Fibroblast of lung (primary cell): ENCODE data around the gene AK5. TPM values are rescaled to one million over a fixed set of nuclear protein-coding genes. Genes with fewer than 3 reads are reported as not detected.

Experiments
- DNase-seq, 2 donors: peaks; one replicate each; pipeline versions ENCODE4 v3.0.0 to v3.0.0-alpha.2; 2010; ENCODE audit warnings: low read depth in 2 of 2
- H2AFZ ChIP-seq: 2 replicates; pipeline ENCODE4 v1.5.1; 2012; ENCODE audit warnings: low read length, control low read depth, inconsistent platforms
- H3K27ac ChIP-seq: 2 replicates; pipeline ENCODE4 v1.5.1; 2011; ENCODE audit warnings: low read length, control low read depth; ENCODE audit not compliant: insufficient read depth
- H3K27me3 ChIP-seq: 2 replicates; pipeline ENCODE4 v1.5.1; 2011; ENCODE audit warnings: mild to moderate bottlenecking, low read length; ENCODE audit not compliant: control insufficient read depth, insufficient read depth
- H3K36me3 ChIP-seq: 2 replicates; pipeline ENCODE4 v1.5.1; 2011; ENCODE audit warnings: low read length; ENCODE audit not compliant: control insufficient read depth, insufficient read depth
- H3K4me1 ChIP-seq: 2 replicates; pipeline ENCODE4 v1.5.1; 2011; ENCODE audit warnings: low read length; ENCODE audit not compliant: control insufficient read depth, insufficient read depth; ENCODE audit errors: extremely low read depth
- H3K4me2 ChIP-seq: 2 replicates; pipeline ENCODE4 v1.5.1; 2011; ENCODE audit warnings: low read length, control low read depth; ENCODE audit not compliant: insufficient read depth; ENCODE audit errors: extremely low read depth
- H3K4me3 ChIP-seq, 4 experiments: fragments of 200-600 bp in 1 of 4; sonication (generic) in 1 of 4; replicated peaks in 1 of 4; 2 replicates each; pipeline ENCODE4 v1.5.1; 2011 to 2016; ENCODE audit warnings: low read length in 4 of 4, low read depth in 3 of 4, mild to moderate bottlenecking in 3 of 4, control low read depth in 2 of 4, inconsistent platforms in 1 of 4, mixed read lengths in 1 of 4; ENCODE audit not compliant: insufficient read depth in 1 of 4; ENCODE audit errors: control extremely low read depth in 1 of 4
- H3K79me2 ChIP-seq: 2 replicates; pipeline ENCODE4 v1.5.1; 2012; ENCODE audit warnings: mild to moderate bottlenecking, low read length, inconsistent platforms; ENCODE audit not compliant: control insufficient read depth, insufficient read depth
- H3K9ac ChIP-seq: 2 replicates; pipeline ENCODE4 v1.5.1; 2011; ENCODE audit warnings: mild to moderate bottlenecking, low read length, control low read depth; ENCODE audit not compliant: insufficient read depth
- H3K9me3 ChIP-seq: 2 replicates; pipeline ENCODE4 v1.5.1; 2012; ENCODE audit warnings: low read depth, low read length; ENCODE audit not compliant: control insufficient read depth, insufficient read depth
- H4K20me1 ChIP-seq: 2 replicates; pipeline ENCODE4 v1.5.1; 2011; ENCODE audit warnings: low read length; ENCODE audit not compliant: control insufficient read depth, insufficient read depth; ENCODE audit errors: extremely low read depth
- EZH2 ChIP-seq: IDR thresholded peaks from 2 replicates; pipeline ENCODE4 v1.5.1; 2012; ENCODE audit warnings: low read length, control low read depth, mild to moderate bottlenecking; ENCODE audit errors: missing control alignments
- polyA plus RNA-seq, 2 donors: library from polyadenylated mRNA; depleted of rRNA in 1 of 2; stranded (reverse) in 1 of 2; unstranded in 1 of 2; fragments of >200 nt; gene quantifications; 2 replicates each; pipeline ENCODE4 v1.2.1, GENCODE V29; 2011 to 2012; ENCODE audit warnings: missing spikeins in 1 of 2
- total RNA-seq: library from RNA; depleted of rRNA; stranded (reverse); fragments of >200 nt; gene quantifications from 2 replicates; pipeline ENCODE4 v1.2.1, GENCODE V29; 2014
- TF ChIP-seq, protein P1 (sequence below), 2 donors: IDR thresholded peaks in 1 of 2; conservative IDR thresholded peaks in 1 of 2; 1 replicate in 1 of 2; 2 replicates in 1 of 2; pipeline ENCODE4 v1.5.1; 2011 to 2012; ENCODE audit warnings: low read length in 2 of 2, control low read depth in 1 of 2, inconsistent platforms in 1 of 2, low read depth in 1 of 2, mild to moderate bottlenecking in 1 of 2

Gene AK5
- total and polyA plus RNA-seq, 2 donors (not counting 1 experiment from before 2014, with no cell fraction given), result 37.9 to 87.7 TPM

DNA sequence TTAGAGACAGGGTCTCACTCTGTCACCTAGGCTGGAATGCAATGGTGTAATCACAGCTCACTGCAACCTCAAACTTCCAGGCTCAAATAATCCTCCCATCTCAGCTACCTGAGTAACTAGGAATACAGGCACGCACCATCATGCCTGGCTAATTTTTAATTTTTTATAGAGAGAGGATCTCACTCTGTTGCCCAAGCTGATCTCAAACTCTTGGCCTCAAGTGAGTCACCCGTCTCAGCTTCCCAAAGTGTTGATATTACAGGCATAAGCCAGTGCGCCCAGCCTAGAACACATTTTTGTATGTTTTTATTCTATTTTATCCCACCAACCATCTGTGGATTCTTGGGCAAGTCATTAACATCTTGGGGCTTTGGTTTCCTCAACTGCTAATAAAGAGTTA, 100.5 kb downstream of the AK5 start:
- Histone ChIP-seq H3K27me3 (no peaks in the 10 kb centered on the region), H3K27ac (no peak overlapping the region), H3K9ac (no peak overlapping the region), H3K4me1 (peaks cover 9% of the 10 kb centered on the region), H2AFZ (no peak overlapping the region), H3K4me2 (no peak overlapping the region), H4K20me1 (no peaks in the 10 kb centered on the region), H3K79me2 (no peaks in the 10 kb centered on the region), H3K4me3 (no peak overlapping the region), H3K9me3 (no peaks in the 10 kb centered on the region), H3K36me3 (no peaks in the 10 kb centered on the region)
- peak; percentile 24 to 32 for DNase-seq
- TF ChIP-seq, protein P1, sequence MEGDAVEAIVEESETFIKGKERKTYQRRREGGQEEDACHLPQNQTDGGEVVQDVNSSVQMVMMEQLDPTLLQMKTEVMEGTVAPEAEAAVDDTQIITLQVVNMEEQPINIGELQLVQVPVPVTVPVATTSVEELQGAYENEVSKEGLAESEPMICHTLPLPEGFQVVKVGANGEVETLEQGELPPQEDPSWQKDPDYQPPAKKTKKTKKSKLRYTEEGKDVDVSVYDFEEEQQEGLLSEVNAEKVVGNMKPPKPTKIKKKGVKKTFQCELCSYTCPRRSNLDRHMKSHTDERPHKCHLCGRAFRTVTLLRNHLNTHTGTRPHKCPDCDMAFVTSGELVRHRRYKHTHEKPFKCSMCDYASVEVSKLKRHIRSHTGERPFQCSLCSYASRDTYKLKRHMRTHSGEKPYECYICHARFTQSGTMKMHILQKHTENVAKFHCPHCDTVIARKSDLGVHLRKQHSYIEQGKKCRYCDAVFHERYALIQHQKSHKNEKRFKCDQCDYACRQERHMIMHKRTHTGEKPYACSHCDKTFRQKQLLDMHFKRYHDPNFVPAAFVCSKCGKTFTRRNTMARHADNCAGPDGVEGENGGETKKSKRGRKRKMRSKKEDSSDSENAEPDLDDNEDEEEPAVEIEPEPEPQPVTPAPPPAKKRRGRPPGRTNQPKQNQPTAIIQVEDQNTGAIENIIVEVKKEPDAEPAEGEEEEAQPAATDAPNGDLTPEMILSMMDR (conservative IDR thresholded peaks at IDR 0.05 in 1 of 2, IDR thresholded peaks at IDR 0.05 in 1 of 2; ENCODE audit: low read depth in 1 of 2, low read length in 2 of 2), result no peak
- TF ChIP-seq EZH2, result no peak

DNA sequence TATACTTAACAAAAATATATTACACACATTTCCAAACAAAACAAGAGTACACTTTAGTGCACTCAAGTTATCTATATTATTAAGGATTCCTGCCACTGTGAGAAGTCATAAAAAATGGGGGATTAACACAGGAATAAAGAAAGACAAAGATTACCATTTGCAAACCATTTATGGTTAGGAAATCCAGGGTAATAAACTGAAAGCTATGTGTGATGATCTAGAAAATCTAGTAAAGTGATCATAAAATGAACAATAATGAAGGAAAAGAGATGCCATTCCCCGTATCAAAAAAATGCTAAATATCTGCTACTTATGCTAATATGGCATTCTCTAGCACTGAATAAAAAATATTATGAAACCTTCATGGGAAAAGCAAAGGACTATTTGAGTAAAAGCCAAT, 101.4 kb downstream of the AK5 start:
- Histone ChIP-seq H3K9me3 (no peaks in the 10 kb centered on the region), H3K4me3 (no peak overlapping the region), H3K27ac (no peak overlapping the region), H3K36me3 (no peaks in the 10 kb centered on the region), H2AFZ (no peak overlapping the region), H3K9ac (no peak overlapping the region), H3K4me2 (no peak overlapping the region), H3K79me2 (no peaks in the 10 kb centered on the region), H4K20me1 (no peaks in the 10 kb centered on the region), H3K4me1 (peaks cover 10% of the 10 kb centered on the region), H3K27me3 (no peaks in the 10 kb centered on the region)
- no peak for DNase-seq
- TF ChIP-seq EZH2, result no peak
- TF ChIP-seq, protein P1 (conservative IDR thresholded peaks at IDR 0.05 in 1 of 2, IDR thresholded peaks at IDR 0.05 in 1 of 2; ENCODE audit: low read depth in 1 of 2, low read length in 2 of 2), result no peak

DNA sequence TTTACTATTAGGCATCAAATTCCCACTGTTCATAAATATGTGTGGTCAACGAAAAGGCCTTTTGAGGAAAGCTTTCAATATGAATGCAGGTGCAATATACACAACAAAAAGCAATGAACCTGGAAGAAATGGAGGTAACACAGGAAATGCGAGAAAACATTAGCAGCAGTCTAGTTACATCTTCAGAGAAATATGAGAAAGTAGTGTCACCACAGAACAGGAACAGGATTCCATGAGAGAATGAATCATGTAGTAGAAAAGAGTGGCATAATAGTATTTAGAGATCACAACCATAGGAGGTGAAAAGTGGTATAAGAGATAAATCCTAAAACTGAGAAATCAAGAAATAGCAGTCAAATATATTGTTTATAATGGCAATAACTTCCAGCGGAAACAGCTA, 103.7 kb downstream of the AK5 start:
- H4K20me1 ChIP-seq, result no peaks in the 10 kb centered on the region
- peaks cover 3% of the 10 kb centered on the region for H3K4me1 ChIP-seq
- DNase-seq, result no peak
- H3K36me3 ChIP-seq, result no peaks in the 10 kb centered on the region
- TF ChIP-seq EZH2, result no peak
- TF ChIP-seq, protein P1 (conservative IDR thresholded peaks at IDR 0.05 in 1 of 2, IDR thresholded peaks at IDR 0.05 in 1 of 2; ENCODE audit: low read depth in 1 of 2, low read length in 2 of 2), result no peak
- no peaks in the 10 kb centered on the region for H3K79me2 ChIP-seq
- no peak overlapping the region for H3K4me3 ChIP-seq
- no peak overlapping the region for H2AFZ ChIP-seq
- H3K9ac ChIP-seq, result no peak overlapping the region
- no peak overlapping the region for H3K4me2 ChIP-seq
- no peak overlapping the region for H3K27ac ChIP-seq
- no peaks in the 10 kb centered on the region for H3K27me3 ChIP-seq
- H3K9me3 ChIP-seq, result no peaks in the 10 kb centered on the region
